CD4-positive, alpha-beta T cell treated with Interleukin-4 for 4 hours (primary cell): Measurements from ENCODE around the gene PTCD1.
"Not testable (repeated sequence)": the region's sequence is repeated elsewhere in the genome, so short reads cannot be mapped to it uniquely, and the experiment has no call there.

Source experiments
- DNase-seq: peaks from one replicate; pipeline ENCODE4 v3.0.0-alpha.2; 2020

PTCD1 gene

GRCh38 chr7:99407872-99408378, 30.7 kb downstream of the PTCD1 start:
- no peak for DNase-seq

GRCh38 chr7:99406557-99406956, 32.0 kb downstream of the PTCD1 start:
- DNase-seq: no peak

GRCh38 chr7:99404977-99405320, 33.6 kb downstream of the PTCD1 start:
- DNase-seq: no peak

- no peak for DNase-seq
These were observed 34.2 kb downstream of the PTCD1 start for GRCh38 chr7:99404235-99404976.

GRCh38 chr7:99403764-99404163, 34.8 kb downstream of the PTCD1 start:
- DNase-seq: no peak

GRCh38 chr7:99402854-99403253, 35.7 kb downstream of the PTCD1 start:
- DNase-seq: no peak

- DNase-seq: no peak
These were observed 39.0 kb downstream of the PTCD1 start for GRCh38 chr7:99399597-99399996.

- DNase-seq: no peak
These were observed 39.6 kb downstream of the PTCD1 start for GRCh38 chr7:99398891-99399445.

GRCh38 chr7:99397297-99397983, 41.2 kb downstream of the PTCD1 start:
- no peak for DNase-seq

GRCh38 chr7:99396418-99397296, 41.9 kb downstream of the PTCD1 start:
- DNase-seq: no peak

GRCh38 chr7:99395616-99396327, 42.8 kb downstream of the PTCD1 start:
- DNase-seq: no peak

GRCh38 chr7:99394188-99394502, 44.5 kb downstream of the PTCD1 start:
- DNase-seq: no peak

- no peak for DNase-seq
These were observed 45.0 kb downstream of the PTCD1 start for GRCh38 chr7:99393355-99394187.

GRCh38 chr7:99392659-99393354, 45.8 kb downstream of the PTCD1 start:
- DNase-seq: peak; percentile 85

GRCh38 chr7:99392046-99392445, 46.6 kb downstream of the PTCD1 start:
- no peak for DNase-seq

GRCh38 chr7:99390941-99391602, 47.5 kb downstream of the PTCD1 start:
- DNase-seq: no peak

GRCh38 chr7:99389772-99390171, 48.8 kb downstream of the PTCD1 start:
- no peak for DNase-seq

- DNase-seq: no peak
These were observed 50.7 kb downstream of the PTCD1 start for GRCh38 chr7:99387912-99388311.

GRCh38 chr7:99387239-99387635, 51.4 kb downstream of the PTCD1 start:
- not testable (repeated sequence) for DNase-seq

- peak; percentile 52 for DNase-seq
These were observed 51.9 kb downstream of the PTCD1 start for GRCh38 chr7:99386584-99387238.
